Breast epithelium (tissue), 3 donors: Measurements from ENCODE around the gene CNTN2.

Experiments used
- CTCF ChIP-seq, 3 donors: fragments of 450-650 bp; IDR thresholded peaks; one replicate each; pipeline ENCODE4 v1.5.1; 2016 to 2017; ENCODE audit warnings: antibody characterized with exemption in 3 of 3, mild to moderate bottlenecking in 3 of 3, moderate library complexity in 3 of 3
- POLR2A ChIP-seq: fragments of 450-650 bp; IDR thresholded peaks from one replicate; pipeline ENCODE4 v1.6.1; 2016; ENCODE audit warnings: antibody characterized with exemption, mild to moderate bottlenecking, moderate library complexity
- POLR2AphosphoS5 ChIP-seq, 3 donors: sonication (generic); formaldehyde crosslinking; IDR thresholded peaks; one replicate each; pipeline ENCODE4 v1.6.1; 2017; ENCODE audit warnings: antibody characterized with exemption in 3 of 3

GRCh38 chr1:205068457-205069040 is 25.5 kb downstream of the CNTN2 start:
- TF ChIP-seq CTCF (IDR thresholded peaks at IDR 0.05) (no peak), POLR2AphosphoS5 (IDR thresholded peaks at IDR 0.05) (no peak), POLR2A (no peak)
